GM10847 (cell line): ENCODE measurements around the gene RBBP6.

ENCODE experiments used
- POLR2A ChIP-seq: IDR thresholded peaks from 2 replicates; pipeline ENCODE4 v1.6.1; 2011; ENCODE audit not compliant: insufficient read length; ENCODE audit errors: extremely low read depth

RBBP6 gene

DNA sequence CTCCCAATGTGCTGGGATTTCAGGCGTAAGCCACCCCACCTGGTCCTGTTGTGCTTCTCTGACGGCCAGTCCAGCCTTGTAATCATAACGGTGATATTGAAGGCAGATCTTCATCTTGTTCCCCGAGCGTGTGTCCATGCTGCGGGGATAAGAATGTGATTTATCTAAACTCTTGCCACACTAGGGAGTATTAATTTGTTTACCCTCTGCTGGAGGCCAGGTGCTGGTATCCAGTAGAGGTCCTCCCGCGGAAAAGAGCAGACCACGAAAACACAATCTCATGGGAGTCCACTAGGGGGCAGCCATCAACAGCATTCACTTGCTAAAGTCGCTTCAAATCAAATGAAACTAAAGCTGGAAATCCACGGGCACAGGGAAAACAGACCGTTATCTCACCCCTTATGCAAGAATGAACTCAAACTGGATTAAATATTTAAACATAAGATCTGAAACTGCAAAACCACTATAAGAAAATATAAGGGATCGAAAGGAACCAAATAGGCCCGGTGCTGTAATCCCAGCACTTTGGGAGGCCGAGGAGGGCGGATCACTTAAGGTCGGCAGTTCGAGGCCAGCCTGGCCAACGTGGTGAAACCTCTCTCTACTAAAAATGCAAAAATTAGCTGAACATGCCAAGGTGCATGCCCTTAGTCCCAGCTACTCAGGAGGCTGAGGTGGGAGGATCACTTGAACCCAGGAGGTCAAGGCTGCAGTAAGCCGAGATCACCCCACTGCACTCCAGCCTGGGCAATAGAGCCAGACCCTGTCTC lies 22.3 kb upstream of the RBBP6 start:
- no peak for TF ChIP-seq POLR2A

DNA sequence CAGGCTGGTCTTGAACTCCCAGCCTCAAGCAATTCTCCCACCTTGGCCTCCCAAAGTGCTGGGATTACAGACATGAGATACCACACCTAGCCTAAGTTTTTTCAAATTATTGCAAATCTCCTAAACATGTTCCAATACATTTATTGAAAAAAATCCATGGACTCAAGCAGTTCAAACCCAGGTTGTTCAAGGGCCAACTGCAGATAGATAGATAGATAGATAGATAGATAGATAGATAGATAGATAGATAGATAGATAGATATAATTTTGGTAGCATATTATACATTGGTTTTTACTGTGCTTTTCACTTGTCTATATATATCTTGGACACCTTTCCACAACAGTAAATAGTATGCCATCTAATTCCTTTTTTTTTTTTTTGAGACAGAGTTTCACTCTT lies 20.9 kb upstream of the RBBP6 start:
- TF ChIP-seq POLR2A: no peak

DNA sequence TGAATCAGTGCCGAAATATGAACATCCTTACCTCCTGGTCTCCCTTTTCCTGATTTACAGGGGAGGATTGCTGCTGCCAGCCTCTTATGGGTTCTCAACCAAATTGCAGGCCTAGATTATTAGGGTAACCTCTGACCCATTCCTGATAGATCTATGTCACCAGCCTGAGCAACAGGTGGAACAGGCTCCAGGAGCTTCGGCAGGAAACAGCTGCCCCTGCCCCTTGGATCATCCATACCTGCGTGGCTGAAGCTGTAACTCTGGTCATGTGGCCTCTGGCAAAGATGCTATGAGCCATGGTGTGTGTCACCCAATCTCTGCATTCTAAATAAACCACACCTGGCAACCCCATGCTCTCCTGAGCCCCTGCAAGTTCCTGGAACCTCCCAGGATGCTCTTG lies 18.4 kb upstream of the RBBP6 start:
- TF ChIP-seq POLR2A: no peak

DNA sequence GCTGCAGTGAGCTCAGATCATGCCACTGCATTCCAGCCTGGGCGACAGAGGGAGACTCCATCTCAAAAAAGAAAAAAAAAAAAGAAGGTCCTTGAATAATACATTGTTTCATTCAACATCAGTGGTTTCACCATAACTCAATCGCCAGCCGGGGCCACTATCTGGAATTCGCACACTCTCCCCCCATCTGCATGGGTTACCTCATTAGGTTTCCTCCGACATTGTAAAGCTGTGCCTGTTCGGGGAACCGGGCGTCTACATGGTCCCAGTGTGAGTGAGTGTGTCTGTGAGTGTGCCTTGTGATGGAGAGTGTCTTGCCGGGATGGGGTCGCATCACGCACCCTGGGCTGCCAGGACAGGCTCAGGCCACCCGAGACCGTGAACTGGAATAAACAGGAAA lies 16.6 kb upstream of the RBBP6 start:
- TF ChIP-seq POLR2A: no peak

DNA sequence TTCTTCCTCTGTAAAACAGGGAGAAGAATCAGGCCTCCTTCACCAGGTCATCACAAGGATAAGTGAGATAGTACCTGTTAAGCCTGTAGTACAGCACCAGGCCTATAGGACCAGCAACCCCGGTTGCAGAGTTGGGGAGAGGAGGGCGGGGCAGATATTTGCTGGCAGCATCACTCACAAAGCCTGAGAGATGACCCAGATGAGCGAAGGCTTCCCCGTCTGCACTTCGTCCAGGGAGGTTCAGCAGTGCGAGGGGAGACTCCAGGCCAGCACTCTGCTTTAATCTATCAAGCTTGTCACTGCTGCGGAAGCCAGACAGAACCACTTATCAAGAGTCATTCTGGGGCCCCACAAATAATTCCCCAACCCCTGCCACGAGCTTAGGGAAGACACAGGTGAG lies 15.8 kb upstream of the RBBP6 start:
- no peak for TF ChIP-seq POLR2A

DNA sequence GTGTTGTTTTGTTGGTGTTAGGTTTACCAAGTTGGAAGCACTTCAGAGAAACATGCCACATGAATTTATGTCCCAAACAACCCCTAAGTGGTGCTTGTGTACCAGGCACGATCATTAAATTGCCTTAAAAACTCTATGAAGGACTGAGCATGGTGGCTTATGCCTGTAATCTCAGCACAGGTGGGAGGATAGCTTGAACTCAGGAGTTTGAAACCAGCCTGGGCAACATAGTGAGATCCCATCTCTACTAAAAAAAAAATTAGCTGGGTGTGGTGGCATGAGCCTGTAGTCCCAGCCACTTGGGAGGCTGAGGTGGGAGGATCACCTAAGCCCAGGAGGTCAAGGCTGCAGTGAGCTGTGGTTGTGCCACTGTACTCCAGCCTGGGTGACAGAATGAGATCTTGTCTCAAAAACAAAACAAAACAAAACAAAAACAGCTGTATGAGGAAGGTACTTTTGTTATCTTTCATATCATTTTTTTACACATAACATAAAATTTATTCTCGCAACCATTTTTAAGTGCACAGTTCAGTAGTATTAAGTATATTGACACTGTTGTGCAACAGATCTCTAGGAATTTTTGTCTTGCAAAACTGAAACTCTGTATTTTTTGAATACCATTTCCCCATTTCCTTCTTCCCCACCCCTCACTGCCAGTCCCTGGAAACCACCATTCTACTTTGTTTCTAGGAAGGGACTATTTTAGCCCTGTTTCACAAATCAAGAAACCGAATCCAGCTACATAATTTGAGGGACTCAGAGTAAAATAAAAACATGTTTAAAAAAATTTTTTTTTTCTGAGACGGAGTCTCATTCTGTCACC lies 14.3 kb upstream of the RBBP6 start:
- TF ChIP-seq POLR2A: no peak

DNA sequence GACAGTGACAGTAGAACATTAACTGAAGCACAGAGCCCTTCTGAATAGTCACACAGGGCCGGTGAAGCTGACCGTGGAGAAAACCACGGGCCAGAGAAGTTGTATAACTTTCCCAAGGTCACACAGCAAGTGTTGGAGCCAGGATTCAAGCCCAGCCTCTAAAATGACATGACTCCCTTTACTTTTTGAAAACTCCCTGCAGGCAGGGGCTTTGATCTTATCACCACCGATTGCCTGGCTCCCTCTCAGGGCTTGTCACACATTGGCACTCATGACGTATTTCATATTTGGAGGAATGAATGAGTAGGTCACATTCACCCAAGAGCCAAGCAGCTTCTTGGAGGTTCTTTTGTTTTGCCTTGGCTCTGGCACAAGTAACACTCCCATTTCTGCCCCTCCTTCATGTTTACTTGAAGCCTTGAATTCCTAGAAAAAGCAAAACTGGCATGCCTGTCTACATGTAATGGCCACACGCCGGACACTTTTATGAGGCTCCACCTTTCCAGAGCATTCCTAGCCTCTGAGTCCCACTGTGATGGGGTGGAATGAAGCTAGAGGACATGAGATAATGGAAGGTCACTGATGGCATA lies 13.3 kb upstream of the RBBP6 start:
- TF ChIP-seq POLR2A: no peak

DNA sequence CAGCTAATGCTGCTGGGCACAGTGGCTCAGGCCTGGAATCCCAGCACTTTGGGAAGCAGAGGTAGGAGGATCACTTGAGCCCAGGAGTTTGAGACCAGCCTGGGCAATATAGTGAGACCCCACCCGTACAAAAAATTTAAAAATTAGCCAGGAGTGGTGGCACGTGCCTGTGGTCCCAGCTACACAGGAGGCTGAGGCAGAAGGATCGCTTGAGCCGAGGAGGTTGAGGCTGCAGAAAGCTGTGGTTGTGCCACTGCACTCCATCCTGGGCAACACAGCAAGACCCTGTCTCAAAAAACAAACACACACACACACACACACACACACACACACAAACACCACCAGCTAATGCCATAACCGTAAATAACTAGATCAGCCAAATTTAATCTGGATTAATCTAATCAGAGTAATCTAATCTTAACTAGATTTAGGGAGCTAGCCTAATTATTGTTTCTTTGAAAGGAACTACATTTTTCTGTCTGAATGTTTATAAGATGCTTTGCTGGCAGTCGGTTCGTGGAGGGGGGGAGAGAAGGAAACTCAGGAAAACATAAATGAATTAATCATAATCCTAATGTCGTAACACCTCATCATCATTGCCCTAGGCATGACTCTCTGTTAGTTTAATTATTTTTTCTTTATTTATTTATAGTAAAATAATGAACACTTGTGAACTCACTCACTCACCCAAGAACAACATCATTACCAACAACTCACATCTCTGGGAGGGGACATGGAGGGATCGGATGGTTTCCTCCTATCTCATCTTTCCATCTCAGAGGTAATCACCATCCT lies 12.5 kb upstream of the RBBP6 start:
- no peak for TF ChIP-seq POLR2A

DNA sequence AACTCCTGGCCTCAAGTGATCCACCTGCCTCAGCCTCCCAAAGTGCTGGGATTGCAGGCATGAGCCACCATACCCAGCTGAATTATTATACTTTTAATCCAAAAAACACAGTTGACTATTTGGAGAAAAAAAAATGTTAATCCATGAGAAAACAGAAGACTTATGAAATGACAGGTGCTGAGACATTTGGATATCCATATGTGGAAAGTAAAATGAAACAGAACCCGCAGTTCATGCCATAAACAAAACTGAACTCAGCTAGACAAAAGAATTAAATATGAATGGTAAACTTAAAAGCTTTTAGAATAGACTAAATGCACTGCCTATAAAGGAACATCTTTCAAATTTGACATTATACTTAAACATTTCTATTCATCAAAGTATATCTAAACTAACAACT lies 8.2 kb upstream of the RBBP6 start:
- no peak for TF ChIP-seq POLR2A

DNA sequence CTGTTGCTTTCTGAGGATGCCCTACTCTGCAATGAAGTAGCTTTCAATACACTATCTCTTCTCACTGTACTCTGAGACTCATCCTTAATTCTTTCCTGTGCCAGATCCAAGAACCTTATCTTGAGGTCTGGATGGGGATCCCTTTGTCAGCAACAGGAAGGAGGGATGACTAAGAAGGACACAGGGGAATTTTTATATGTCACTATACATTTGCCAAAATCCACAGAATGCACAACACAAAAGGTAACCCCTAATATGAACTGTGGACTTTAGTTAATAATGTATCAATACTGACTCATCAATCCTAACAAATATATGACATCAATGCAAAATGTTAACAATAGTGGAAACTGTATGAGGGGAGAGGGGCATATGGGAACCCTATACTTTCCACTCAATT lies 4.7 kb upstream of the RBBP6 start:
- TF ChIP-seq POLR2A: no peak

DNA sequence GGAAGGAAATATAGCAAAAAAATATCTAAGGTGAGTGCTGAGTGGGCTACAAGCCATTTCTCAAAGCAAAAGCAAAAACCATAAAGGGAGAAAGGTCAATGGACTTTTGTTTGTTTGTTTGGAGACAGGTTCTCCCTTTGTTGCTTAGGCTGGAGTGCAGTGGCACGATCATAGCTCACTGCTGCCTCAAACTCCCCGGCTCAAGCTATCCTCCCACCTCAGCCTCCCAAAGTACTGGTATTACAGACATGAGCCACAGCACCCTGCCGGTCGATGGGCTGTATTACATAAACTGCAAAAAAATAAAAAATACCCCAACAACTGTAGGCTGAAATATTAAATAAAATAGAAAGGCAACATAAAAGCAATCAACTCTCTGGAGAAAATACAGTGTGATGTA lies 3.5 kb upstream of the RBBP6 start:
- no peak for TF ChIP-seq POLR2A

DNA sequence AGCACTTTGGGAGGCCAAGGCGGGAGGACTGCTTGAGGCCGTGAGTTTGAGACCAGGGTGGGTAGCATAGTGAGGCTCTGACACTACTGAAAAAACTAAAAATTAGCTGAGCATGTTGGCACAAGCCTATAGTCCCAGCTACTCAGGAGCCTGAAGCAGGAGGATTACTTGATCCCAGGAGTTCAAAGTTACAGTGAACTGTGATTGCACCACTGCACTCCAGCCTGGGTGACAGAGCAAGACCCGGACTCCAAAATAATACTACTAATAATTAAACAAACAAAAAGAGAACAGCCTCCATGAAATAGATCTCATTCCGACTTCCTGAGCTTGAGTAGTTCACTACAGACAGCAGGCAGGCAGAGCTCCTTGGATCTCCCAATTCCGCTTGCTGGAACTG lies 2.7 kb upstream of the RBBP6 start:
- TF ChIP-seq POLR2A: no peak

DNA sequence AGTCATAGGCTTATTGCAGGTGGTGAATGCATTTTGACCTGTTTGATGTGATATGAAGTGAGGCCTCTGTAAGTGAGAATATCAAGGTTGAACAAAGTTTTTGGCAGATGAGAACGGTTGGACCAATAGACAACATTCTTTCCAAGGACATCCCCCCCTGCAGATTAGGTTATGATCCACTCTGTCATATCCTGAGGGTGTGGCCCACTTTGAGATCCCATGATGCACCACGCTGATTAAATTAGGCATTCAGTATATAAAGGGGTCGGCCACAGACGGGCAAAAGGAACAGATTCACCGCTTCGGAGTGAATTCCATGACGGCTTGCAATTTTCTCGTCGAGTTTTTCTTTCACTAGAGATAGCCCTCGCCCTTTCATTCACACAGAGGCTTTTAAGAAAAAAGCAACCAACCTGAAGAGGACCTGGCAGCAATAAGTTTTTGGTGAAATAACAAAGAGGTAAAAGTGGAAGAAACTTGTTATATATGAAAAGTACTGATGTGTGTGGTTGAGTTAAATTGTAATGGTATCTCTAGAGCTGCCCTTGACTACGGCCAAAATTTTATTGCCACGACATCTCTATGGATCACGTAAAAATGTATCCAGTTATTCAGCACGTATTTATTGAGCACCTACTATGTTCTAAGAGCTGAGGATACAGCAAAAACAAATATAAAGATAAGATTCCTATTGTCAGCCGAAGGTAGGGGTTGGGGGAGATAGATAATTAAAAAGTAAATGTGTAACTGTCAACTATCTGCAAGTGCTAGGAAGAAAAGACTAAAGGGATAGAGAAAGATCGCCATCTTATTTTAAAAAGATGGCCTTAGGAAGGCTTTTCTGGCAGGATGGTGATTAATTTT lies 1.7 kb upstream of the RBBP6 start:
- no peak for TF ChIP-seq POLR2A

DNA sequence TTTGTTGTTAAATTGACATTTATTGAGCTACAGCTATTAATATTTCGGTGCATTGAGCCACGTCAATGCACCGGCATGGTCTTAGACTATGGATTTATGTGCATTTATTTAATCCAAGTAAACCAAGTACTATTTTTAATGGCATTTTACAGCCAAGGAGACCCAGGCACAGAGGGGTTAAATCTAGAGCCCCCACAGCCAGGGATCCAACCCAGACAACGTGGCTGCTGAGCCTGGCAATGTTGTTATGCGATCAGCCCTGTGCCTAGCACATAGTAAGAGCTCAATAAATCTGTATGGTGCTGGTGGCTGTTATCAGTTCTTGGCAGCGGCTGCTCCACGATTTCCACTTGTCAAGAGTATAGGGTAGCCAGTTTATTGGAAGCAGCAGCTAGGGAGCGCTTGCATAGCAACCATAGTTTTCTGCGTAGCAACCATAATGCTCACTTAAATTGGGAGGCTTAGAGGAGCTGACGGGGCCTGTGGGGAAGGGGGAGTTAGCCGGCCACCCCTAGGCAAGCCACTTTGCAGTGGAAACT lies 541 bp upstream of the RBBP6 start:
- no peak for TF ChIP-seq POLR2A

DNA sequence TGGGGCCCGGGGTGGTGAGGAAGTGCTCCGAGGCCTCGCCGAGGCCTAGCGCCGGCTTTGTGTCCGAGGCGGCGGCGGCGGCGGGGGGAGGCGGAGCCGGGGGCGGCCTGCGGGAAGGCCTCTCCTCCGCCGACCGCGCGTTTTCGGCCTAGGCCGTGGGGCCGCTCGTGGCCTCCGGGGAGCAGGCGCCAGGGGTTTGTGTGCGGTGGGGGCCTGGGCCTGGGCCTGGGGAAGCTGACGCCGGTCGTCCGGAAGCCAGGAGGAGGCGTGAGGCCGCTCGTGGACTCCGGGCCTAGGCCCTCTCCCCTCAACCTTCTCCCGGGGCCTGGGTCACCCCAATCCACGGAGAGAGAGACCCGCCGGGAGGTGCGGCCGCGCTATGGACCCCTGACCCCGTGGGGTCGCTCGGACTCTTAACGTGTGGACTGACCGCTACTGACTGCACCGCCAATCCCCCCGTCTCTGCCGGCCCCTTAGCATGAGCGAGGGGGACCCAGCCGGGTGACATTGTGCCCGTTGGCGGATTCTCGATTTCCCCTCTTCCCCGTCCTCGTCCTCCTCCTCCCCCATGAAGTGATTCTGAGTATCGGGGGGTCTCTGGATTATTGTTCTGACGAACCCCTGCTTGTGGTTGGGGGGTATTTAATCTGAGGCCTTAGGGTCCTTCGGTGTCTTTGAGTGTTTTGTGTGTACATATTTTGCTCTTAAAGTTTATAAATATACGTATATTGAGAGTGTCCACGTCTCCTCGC lies 660 bp downstream of the RBBP6 start:
- no peak for TF ChIP-seq POLR2A
